Measurements from ENCODE around the gene CEBPZ. TPM values are rescaled to one million over a fixed set of nuclear protein-coding genes. Genes with fewer than 3 reads are reported as not detected.
"Not testable (repeated sequence)": the region's sequence is repeated elsewhere in the genome, so short reads cannot be mapped to it uniquely, and the experiment has no call there.

CEBPZ gene
- total RNA-seq, 2 donors from 2014 or later, result 20.8 to 33.6 TPM

DNA sequence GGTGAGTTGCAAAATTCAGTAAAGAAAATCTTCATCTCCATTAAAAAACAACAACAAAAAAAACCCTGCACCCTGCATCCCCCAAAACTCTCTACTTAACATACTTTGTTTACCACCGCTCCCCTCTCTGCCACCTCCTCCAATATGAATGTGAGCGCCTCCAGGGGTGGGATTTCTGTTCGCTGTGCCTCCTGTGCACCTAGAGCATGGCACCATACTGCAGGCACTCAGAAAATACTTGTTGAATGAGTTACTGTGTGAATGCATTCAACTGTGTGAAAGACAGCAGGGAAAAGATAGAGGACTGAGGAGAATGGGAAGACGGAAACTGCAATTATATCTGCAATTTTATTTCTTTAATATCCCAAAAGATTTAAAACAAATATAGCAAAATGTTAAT lies 4.5 kb downstream of the CEBPZ start:
- TF ChIP-seq CTCF (IDR thresholded peaks at IDR 0.05) (no peak), POLR2A (IDR thresholded peaks at IDR 0.05) (no peak)
- H3K4me3 ChIP-seq, result no peak overlapping the region
- ATAC-seq, result no peak
- no peaks in the 10 kb centered on the region for H3K27me3 ChIP-seq
- peaks cover 19% of the 10 kb centered on the region for H3K4me1 ChIP-seq
- H3K9me3 ChIP-seq, result no peaks in the 10 kb centered on the region
- intact Hi-C loops (cut with DNase I), result no loop called here
- 96% methylated on average over 4 of the region's 4 CpGs for WGBS, 2 donors
- DNase-seq, result no peak
- H3K27ac ChIP-seq, result no peak overlapping the region
- H3K36me3 ChIP-seq (replicated peaks in 1 of 2; ENCODE audit: insufficient read depth in 1 of 2, low read depth in 2 of 2), result peaks cover 5 to 6% of the 10 kb centered on the region in 2 donors

- intact Hi-C loops (cut with DNase I); ATAC-seq; H3K27me3 ChIP-seq; DNase-seq; H3K9me3 ChIP-seq; H3K27ac ChIP-seq; H3K4me3 ChIP-seq: not testable (repeated sequence)
- WGBS, 2 donors, result 0 to 20% methylated on average over 1 of the region's 2 CpGs
- H3K36me3 ChIP-seq (replicated peaks in 1 of 2; ENCODE audit: insufficient read depth in 1 of 2, low read depth in 2 of 2), result peaks cover 5 to 15% of the 10 kb centered on the region in 2 donors
- peaks cover 13% of the 10 kb centered on the region for H3K4me1 ChIP-seq
Observed at GRCh38 chr2:37225129-37225528, 6.3 kb downstream of the CEBPZ start.

GRCh38 chr2:37224063-37224462 lies 7.3 kb downstream of the CEBPZ start:
- H3K36me3 ChIP-seq (replicated peaks in 1 of 2; ENCODE audit: insufficient read depth in 1 of 2, low read depth in 2 of 2), result peaks cover 5 to 15% of the 10 kb centered on the region in 2 donors
- intact Hi-C loops (cut with DNase I), result no loop called here

GRCh38 chr2:37223131-37223530 lies 8.3 kb downstream of the CEBPZ start:
- WGBS, 2 donors, result 94 to 97% methylated on average over 4 of the region's 4 CpGs
- DNase-seq (no peak), ATAC-seq (no peak)
- Histone ChIP-seq H3K27ac (no peak overlapping the region), H3K27me3 (no peaks in the 10 kb centered on the region), H3K36me3 (replicated peaks in 1 of 2; ENCODE audit: insufficient read depth in 1 of 2, low read depth in 2 of 2) (peaks cover 2 to 12% of the 10 kb centered on the region in 2 donors), H3K4me3 (no peak overlapping the region), H3K4me1 (peaks cover 4% of the 10 kb centered on the region), H3K9me3 (no peaks in the 10 kb centered on the region)
- intact Hi-C loops (cut with DNase I), result no loop called here
- TF ChIP-seq POLR2A (IDR thresholded peaks at IDR 0.05) (no peak), CTCF (IDR thresholded peaks at IDR 0.05) (no peak)

More at GRCh38 chr2:37224063-37224462, 7.3 kb downstream of the CEBPZ start:
- TF ChIP-seq POLR2A (IDR thresholded peaks at IDR 0.05), result no peak
- TF ChIP-seq CTCF (IDR thresholded peaks at IDR 0.05), result no peak
- Histone ChIP-seq H3K27ac (no peak overlapping the region), H3K27me3 (no peaks in the 10 kb centered on the region), H3K4me1 (peaks cover 4% of the 10 kb centered on the region), H3K4me3 (no peak overlapping the region), H3K9me3 (no peaks in the 10 kb centered on the region)
- ATAC-seq, result no peak
- no peak for DNase-seq
- WGBS, 2 donors, result 93 to 97% methylated on average over 1 of the region's 1 CpG

- Histone ChIP-seq H3K27ac (no peak overlapping the region), H3K9me3 (no peaks in the 10 kb centered on the region), H3K4me1 (no peaks in the 10 kb centered on the region), H3K27me3 (no peaks in the 10 kb centered on the region), H3K4me3 (no peak overlapping the region), H3K36me3 (replicated peaks in 1 of 2; ENCODE audit: insufficient read depth in 1 of 2, low read depth in 2 of 2) (peaks cover 4 to 22% of the 10 kb centered on the region in 2 donors)
- intact Hi-C loops (cut with DNase I), result no loop called here
- no peak for TF ChIP-seq CTCF (IDR thresholded peaks at IDR 0.05)
- no peak for ATAC-seq
- no peak for DNase-seq
- 76 to 78% methylated on average over 4 of the region's 4 CpGs for WGBS, 2 donors
Observed at GRCh38 chr2:37219046-37219445, 12.3 kb downstream of the CEBPZ start.

Measured in body of pancreas (tissue), 4 donors.